ENCODE results near the gene PTPRE. TPM values are rescaled to one million over a fixed set of nuclear protein-coding genes. Genes with fewer than 3 reads are reported as not detected.

The PTPRE gene
- total RNA-seq, 1 donor from 2014 or later = 3.6 TPM

GRCh38 chr10:128000471-128001362 lies 93.8 kb downstream of the PTPRE start:
- H3K36me3 Mint-ChIP-seq = no peaks in the 10 kb centered on the region
- peaks cover 46% of the 10 kb centered on the region for H3K4me1 Mint-ChIP-seq (ENCODE audit: unreplicated experiment)
- H3K9me3 Mint-ChIP-seq = no peaks in the 10 kb centered on the region
- TF ChIP-seq CTCF (conservative IDR thresholded peaks at IDR 0.05) = no peak
- DNase-seq (ENCODE audit: extremely low spot score, unreplicated experiment) = no peak
- H3K27me3 Mint-ChIP-seq = peaks cover 42% of the 10 kb centered on the region
- H3K4me3 Mint-ChIP-seq = no peak overlapping the region
- no peak overlapping the region for H3K27ac Mint-ChIP-seq

DNA sequence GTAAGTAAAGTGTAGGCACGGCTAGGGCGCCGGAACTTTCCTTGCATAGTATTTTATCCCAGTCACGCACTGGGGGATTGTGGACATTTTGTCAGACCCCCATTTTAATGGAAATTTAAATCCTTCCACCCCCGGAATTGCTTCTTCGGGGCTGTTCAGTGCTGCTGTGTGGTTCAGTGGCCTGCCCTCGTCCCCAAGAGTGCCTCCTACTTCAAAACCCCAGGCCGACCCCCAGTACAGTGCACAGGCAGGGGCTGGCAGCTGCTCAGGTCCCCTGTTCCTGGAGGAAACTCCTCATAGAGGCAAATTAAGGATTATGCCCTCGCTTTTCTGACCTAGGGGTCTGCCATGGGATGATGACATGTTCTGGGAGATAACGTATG lies 94.5 kb downstream of the PTPRE start:
- Mint-ChIP-seq H3K27ac (no peak overlapping the region), H3K36me3 (no peaks in the 10 kb centered on the region), H3K4me1 (ENCODE audit: unreplicated experiment) (peaks cover 47% of the 10 kb centered on the region), H3K9me3 (no peaks in the 10 kb centered on the region), H3K4me3 (no peak overlapping the region), H3K27me3 (peaks cover 46% of the 10 kb centered on the region)
- DNase-seq (ENCODE audit: extremely low spot score, unreplicated experiment) = no peak
- TF ChIP-seq CTCF (conservative IDR thresholded peaks at IDR 0.05) = no peak

GRCh38 chr10:128001849-128002248 lies 94.9 kb downstream of the PTPRE start:
- Mint-ChIP-seq H3K4me3 (no peak overlapping the region), H3K36me3 (no peaks in the 10 kb centered on the region), H3K27ac (no peak overlapping the region)

DNA sequence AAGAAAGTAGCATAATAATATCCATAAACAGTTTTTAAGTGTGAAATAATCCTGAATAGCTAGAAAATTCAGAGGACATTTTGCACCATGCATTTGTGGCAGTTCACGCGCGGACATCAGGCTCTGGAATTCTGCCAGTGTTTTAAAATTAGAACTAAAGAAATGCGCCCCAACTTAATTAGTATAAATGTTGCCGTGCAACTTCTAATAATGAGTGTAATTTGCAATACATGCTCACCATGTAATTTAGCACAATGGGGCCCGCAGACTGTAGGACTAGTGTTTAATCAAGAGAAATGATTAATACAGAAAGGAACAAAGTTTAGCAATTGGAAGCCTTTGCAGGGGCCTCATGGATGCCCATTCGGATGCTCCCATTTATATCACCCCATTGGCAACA lies 96.6 kb downstream of the PTPRE start:
- Mint-ChIP-seq H3K9me3 (no peaks in the 10 kb centered on the region), H3K4me1 (ENCODE audit: unreplicated experiment) (peaks cover 36% of the 10 kb centered on the region), H3K27me3 (peaks cover 58% of the 10 kb centered on the region), H3K27ac (no peak overlapping the region), H3K36me3 (no peaks in the 10 kb centered on the region), H3K4me3 (no peak overlapping the region)
- DNase-seq (ENCODE audit: extremely low spot score, unreplicated experiment) = no peak
- TF ChIP-seq CTCF (conservative IDR thresholded peaks at IDR 0.05) = no peak

More at GRCh38 chr10:128001849-128002248, 94.9 kb downstream of the PTPRE start:
- Mint-ChIP-seq H3K9me3 (no peaks in the 10 kb centered on the region), H3K4me1 (ENCODE audit: unreplicated experiment) (peaks cover 51% of the 10 kb centered on the region), H3K27me3 (peaks cover 50% of the 10 kb centered on the region)
- no peak for TF ChIP-seq CTCF (conservative IDR thresholded peaks at IDR 0.05)
- no peak for DNase-seq (ENCODE audit: extremely low spot score, unreplicated experiment)

DNA sequence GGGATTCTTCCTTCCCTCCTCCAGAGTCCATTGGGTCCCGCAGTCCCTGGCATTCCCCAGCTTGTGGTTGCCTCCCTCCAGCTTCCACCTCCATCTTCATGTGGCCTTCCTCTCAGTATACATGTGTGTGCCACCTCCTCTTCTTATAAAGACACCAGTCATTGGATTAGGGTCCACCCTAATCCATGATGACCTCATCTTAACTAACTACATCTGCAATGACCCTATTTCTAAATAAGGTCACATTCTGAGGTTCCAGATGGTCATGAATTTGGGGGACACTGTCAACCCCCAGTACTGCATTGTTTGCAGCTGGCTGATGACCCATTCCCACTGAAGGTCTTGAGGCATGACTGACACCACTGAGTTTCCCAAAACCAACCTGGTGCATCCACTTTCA lies 99.0 kb downstream of the PTPRE start:
- Mint-ChIP-seq H3K4me1 (ENCODE audit: unreplicated experiment) (peaks cover 20% of the 10 kb centered on the region), H3K27me3 (peaks cover 55% of the 10 kb centered on the region), H3K9me3 (no peaks in the 10 kb centered on the region), H3K27ac (no peak overlapping the region), H3K4me3 (no peak overlapping the region), H3K36me3 (no peaks in the 10 kb centered on the region)
- TF ChIP-seq CTCF (conservative IDR thresholded peaks at IDR 0.05) = no peak
- DNase-seq (ENCODE audit: extremely low spot score, unreplicated experiment) = no peak

All from type B pancreatic cell (in vitro differentiated cells).